ENCODE measurements around the gene WBP2.

GRCh38 chr17:75818326-75818885 lies 36.7 kb downstream of the WBP2 start:
- TF ChIP-seq CTCF (IDR thresholded peaks at IDR 0.05; ENCODE audit: low read depth, low read length) (no peak), MYC (IDR thresholded peaks at IDR 0.05; ENCODE audit: low read depth, low read length) (no peak)

All from NB4 (cell line).